ENCODE measurements around the gene RNF41. TPM values are rescaled to one million over a fixed set of nuclear protein-coding genes. Genes with fewer than 3 reads are reported as not detected.
A peak's percentile ranks its signal among the peaks of the same experiment; 100 is the strongest.

The RNF41 gene
- 129 and 134 TPM in 2 replicates for total RNA-seq
- 76.9 TPM for total RNA-seq (2013)
- polyA plus RNA-seq: 107 and 113 TPM in 2 replicates
- 192 and 264 TPM in 2 replicates for polyA minus RNA-seq

- no peaks in the 10 kb centered on the region for H3K27me3 Mint-ChIP-seq
- peaks cover 51% of the 10 kb centered on the region for H3K4me1 Mint-ChIP-seq
- Histone ChIP-seq H3K4me3 (ENCODE audit: control extremely low read depth in 1 of 5, extremely low read depth in 1 of 5, insufficient read depth in 1 of 5, low read depth in 2 of 5, low read length in 4 of 5) (peak within 1 kb of the TSS; percentile 56 to 100 (median 99)), H3K9ac (ENCODE audit: low read length) (peak within 1 kb of the TSS; percentile 99), H3K9me3 (ENCODE audit: control extremely low read depth in 1 of 3, control insufficient read depth in 2 of 3, insufficient read depth in 1 of 3, low read length in 2 of 3) (no peaks in the 10 kb centered on the region), H3K79me2 (ENCODE audit: control insufficient read depth, insufficient read depth, low read length) (peaks cover 55% of the 10 kb centered on the region), H3K27me3 (replicated peaks in 1 of 4; ENCODE audit: control extremely low read depth in 1 of 4, control insufficient read depth in 3 of 4, insufficient read depth in 4 of 4, low read length in 3 of 4) (no peaks in the 10 kb centered on the region), H3K4me2 (replicated peaks; ENCODE audit: low read depth, low read length, poor library complexity, severe bottlenecking) (peak within 1 kb of the TSS; percentile 98), H3K4me1 (ENCODE audit: control insufficient read depth in 2 of 2, insufficient read depth in 2 of 2, low read length in 2 of 2) (peaks cover 26 to 48% of the 10 kb centered on the region in 2 donors), H4K20me1 (ENCODE audit: control insufficient read depth, insufficient read depth, low read length, poor library complexity, severe bottlenecking) (peaks cover 22% of the 10 kb centered on the region), H3K36me3 (replicated peaks in 1 of 2; ENCODE audit: control extremely low read depth in 1 of 2, control insufficient read depth in 1 of 2, extremely low read depth in 1 of 2, insufficient read depth in 2 of 2, low read length in 1 of 2) (no peaks in the 10 kb centered on the region), H2AFZ (ENCODE audit: insufficient read depth, low read depth, low read length, poor library complexity, severe bottlenecking) (peak within 1 kb of the TSS; percentile 83), H3K27ac (ENCODE audit: low read length in 2 of 2) (peak within 1 kb of the TSS; percentile 73 to 99)
- peak within 1 kb of the TSS; percentile 100 for H3K27ac Mint-ChIP-seq
- 0% methylated on average over 39 of the region's 42 CpGs for WGBS (ENCODE audit: insufficient coverage)
- peak within 1 kb of the TSS; percentile 100 for H3K4me3 Mint-ChIP-seq
- TF ChIP-seq EZH2 (IDR thresholded peaks at IDR 0.05; ENCODE audit: borderline replicate concordance, insufficient read depth, low read depth, low read length, poor library complexity, severe bottlenecking): no peak
- intact Hi-C loops (cut with micrococcal nuclease): loop anchor here (1.0 to 2.0 kb wide), 4 partner anchors 14 to 484 kb away; partner anchors contain the start of gene MYL6
- peak; percentile 97 for DNase-seq
- ChIA-PET CTCF (interaction anchor here (0.6 to 4.6 kb wide), 27 partner anchors 9 to 483 kb away, joined by 3 to 126 read pairs (median 6); partner anchors contain the start of genes ANKRD52, COQ10A, ESYT1 and MYL6), POLR2A (interaction anchor here (0.5 to 4.1 kb wide), 28 partner anchors 14 to 1301 kb away, joined by 3 to 65 read pairs (median 4); partner anchors contain the start of genes ANKRD52, CNPY2, COQ10A and ESYT1)
- H3K9me3 Mint-ChIP-seq (ENCODE audit: insufficient read depth): no peaks in the 10 kb centered on the region
- ATAC-seq (ENCODE audit: low read depth): peak; percentile 73
Observed at GRCh38 chr12:56221757-56222530, at the start of gene RNF41. TSS of gene RNF41 (minus strand) at chr12:56221922. CDS start at chr12:56214047, 7,875 bp downstream.

GRCh38 chr12:56271031-56271430 lies 49.3 kb upstream of the RNF41 start:
- Histone ChIP-seq H3K4me1 (ENCODE audit: control insufficient read depth in 2 of 2, insufficient read depth in 2 of 2, low read length in 2 of 2) (peaks cover 10 to 15% of the 10 kb centered on the region in 2 donors), H3K9ac (ENCODE audit: low read length) (no peak overlapping the region), H3K9me3 (ENCODE audit: control extremely low read depth in 1 of 3, control insufficient read depth in 2 of 3, insufficient read depth in 1 of 3, low read length in 2 of 3) (no peaks in the 10 kb centered on the region), H3K4me2 (replicated peaks; ENCODE audit: low read depth, low read length, poor library complexity, severe bottlenecking) (no peak overlapping the region), H3K4me3 (ENCODE audit: control extremely low read depth in 1 of 5, extremely low read depth in 1 of 5, insufficient read depth in 1 of 5, low read depth in 2 of 5, low read length in 4 of 5) (no peak overlapping the region), H3K27ac (ENCODE audit: low read length in 2 of 2) (no peak overlapping the region), H3K27me3 (replicated peaks in 1 of 4; ENCODE audit: control extremely low read depth in 1 of 4, control insufficient read depth in 3 of 4, insufficient read depth in 4 of 4, low read length in 3 of 4) (no peaks in the 10 kb centered on the region), H2AFZ (ENCODE audit: insufficient read depth, low read depth, low read length, poor library complexity, severe bottlenecking) (no peak overlapping the region), H4K20me1 (ENCODE audit: control insufficient read depth, insufficient read depth, low read length, poor library complexity, severe bottlenecking) (no peaks in the 10 kb centered on the region), H3K36me3 (replicated peaks in 1 of 2; ENCODE audit: control extremely low read depth in 1 of 2, control insufficient read depth in 1 of 2, extremely low read depth in 1 of 2, insufficient read depth in 2 of 2, low read length in 1 of 2) (peaks cover 16 to 53% of the 10 kb centered on the region in 2 experiments), H3K79me2 (ENCODE audit: control insufficient read depth, insufficient read depth, low read length) (no peaks in the 10 kb centered on the region)
- Mint-ChIP-seq H3K27ac (peak overlapping the region; percentile 17), H3K4me1 (peaks cover 18% of the 10 kb centered on the region), H3K4me3 (no peak overlapping the region), H3K27me3 (no peaks in the 10 kb centered on the region), H3K9me3 (ENCODE audit: insufficient read depth) (no peaks in the 10 kb centered on the region)
- ChIA-PET CTCF (interaction anchor here (0.6 to 1.0 kb wide), 3 partner anchors 79 to 532 kb away, joined by 3 read pairs; no protein-coding TSS in a partner anchor), POLR2A (interaction anchor here (0.6 to 0.9 kb wide), 2 partner anchors 62 to 82 kb away, joined by 3 to 4 read pairs; partner anchors contain the start of gene SMARCC2)
- no peak for TF ChIP-seq EZH2 (IDR thresholded peaks at IDR 0.05; ENCODE audit: borderline replicate concordance, insufficient read depth, low read depth, low read length, poor library complexity, severe bottlenecking)
- TF ChIP-seq, protein P1, sequence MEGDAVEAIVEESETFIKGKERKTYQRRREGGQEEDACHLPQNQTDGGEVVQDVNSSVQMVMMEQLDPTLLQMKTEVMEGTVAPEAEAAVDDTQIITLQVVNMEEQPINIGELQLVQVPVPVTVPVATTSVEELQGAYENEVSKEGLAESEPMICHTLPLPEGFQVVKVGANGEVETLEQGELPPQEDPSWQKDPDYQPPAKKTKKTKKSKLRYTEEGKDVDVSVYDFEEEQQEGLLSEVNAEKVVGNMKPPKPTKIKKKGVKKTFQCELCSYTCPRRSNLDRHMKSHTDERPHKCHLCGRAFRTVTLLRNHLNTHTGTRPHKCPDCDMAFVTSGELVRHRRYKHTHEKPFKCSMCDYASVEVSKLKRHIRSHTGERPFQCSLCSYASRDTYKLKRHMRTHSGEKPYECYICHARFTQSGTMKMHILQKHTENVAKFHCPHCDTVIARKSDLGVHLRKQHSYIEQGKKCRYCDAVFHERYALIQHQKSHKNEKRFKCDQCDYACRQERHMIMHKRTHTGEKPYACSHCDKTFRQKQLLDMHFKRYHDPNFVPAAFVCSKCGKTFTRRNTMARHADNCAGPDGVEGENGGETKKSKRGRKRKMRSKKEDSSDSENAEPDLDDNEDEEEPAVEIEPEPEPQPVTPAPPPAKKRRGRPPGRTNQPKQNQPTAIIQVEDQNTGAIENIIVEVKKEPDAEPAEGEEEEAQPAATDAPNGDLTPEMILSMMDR (IDR thresholded peaks at IDR 0.05): no peak
- no peak for ATAC-seq (ENCODE audit: low read depth)
- no peak for DNase-seq
- intact Hi-C loops (cut with micrococcal nuclease): no loop called here
- 17% methylated on average over 1 of the region's 1 CpG for WGBS (ENCODE audit: insufficient coverage)
